Heart right ventricle (tissue), 16 donors: ENCODE results near the gene CYSTM1. TPM values are rescaled to one million over a fixed set of nuclear protein-coding genes. Genes with fewer than 3 reads are reported as not detected.

Experiments used
- ATAC-seq, 8 donors: fragments of 200-7000 bp; cut with Tn5 transposase; one replicate each; pipeline ENCODE4 v1.9.1; 2020; ENCODE audit warnings: mild to moderate bottlenecking in 8 of 8, moderate library complexity in 8 of 8, moderate number of reproducible peaks in 1 of 8
- DNase-seq, 2 donors: peaks; one replicate each; pipeline ENCODE4 v3.0.0-alpha.2; 2020
- H3K27ac ChIP-seq, 10 donors: fragments of 200-600 bp; sonication (generic) in 2 of 10; one replicate each; pipeline versions ENCODE4 v1.5.0 to v1.8.0; 2020 to 2022; ENCODE audit warnings: mild to moderate bottlenecking in 3 of 10
- H3K27me3 ChIP-seq, 7 donors: fragments of 200-600 bp; one replicate each; pipeline ENCODE4 v1.8.0; 2021 to 2022; ENCODE audit warnings: mild to moderate bottlenecking in 2 of 7
- H3K36me3 ChIP-seq, 9 donors: fragments of 200-600 bp; sonication (generic) in 1 of 9; one replicate each; pipeline versions ENCODE4 v1.5.0 to v1.8.0; 2020 to 2022; ENCODE audit warnings: mild to moderate bottlenecking in 2 of 9
- H3K4me1 ChIP-seq, 9 donors: fragments of 200-600 bp; sonication (generic) in 1 of 9; one replicate each; pipeline versions ENCODE4 v1.5.0 to v1.8.0; 2020 to 2022; ENCODE audit warnings: mild to moderate bottlenecking in 4 of 9
- H3K4me3 ChIP-seq, 10 donors: fragments of 200-600 bp; sonication (generic) in 2 of 10; one replicate each; pipeline versions ENCODE4 v1.5.0 to v1.8.0; 2020 to 2022; ENCODE audit warnings: mild to moderate bottlenecking in 7 of 10, moderate library complexity in 2 of 10
- H3K9me3 ChIP-seq, 11 donors: fragments of 200-600 bp in 10 of 11; sonication (generic) in 2 of 11; one replicate each; pipeline versions ENCODE4 v1.5.0 to v1.8.0; 2013 to 2022; ENCODE audit warnings: mild to moderate bottlenecking in 2 of 11, control low read depth in 1 of 11, moderate library complexity in 1 of 11
- WGBS, 2 donors: extraction: QIAGEN DNeasy Blood & Tissue Kit; methylation state at CpG; one replicate each; pipeline ENCODE4 v1.1.7; 2013; ENCODE audit warnings: inconsistent platforms in 1 of 2; 5-methylcytosine and 5-hydroxymethylcytosine counted together
- intact Hi-C, 10 donors: fragments of 100-400 bp; cut with DNase I; formaldehyde crosslinking; loops; one replicate each; pipeline versions ENCODE4 v1.11.1 to v1.14.2; 2022
- polyA plus RNA-seq, 2 donors: library from polyadenylated mRNA; stranded (reverse); fragments of 200-250 nt; gene quantifications; one replicate each; pipeline ENCODE4 v1.2.3, GENCODE V29; 2013
- total RNA-seq, 10 donors: library from RNA; stranded (reverse); fragmentation: NEBNext Ultra II Directional in 3 of 10; extraction: Animal tissue kit (Norgen Biotek cat#: 25700) in 3 of 10; gene quantifications; one replicate each; pipeline versions ENCODE4 v1.2.1 to v1.2.4, GENCODE V29; 2021 to 2023
- TF ChIP-seq, protein P1 (sequence below), 9 donors: fragments of 200-600 bp; sonication (generic) in 2 of 9; IDR thresholded peaks; one replicate each; pipeline versions ENCODE4 v1.5.0 to v1.8.0; 2021 to 2022; ENCODE audit warnings: antibody characterized with exemption in 9 of 9, mild to moderate bottlenecking in 5 of 9, moderate library complexity in 1 of 9
- donor health status: Arrhythmogenic right ventricular cardiomyopathy.
- donor health status: ischemic (EF 13 %, LVEDD 7.1; RV severe dilation, severe dysfunction).
- donor health status: healthy with polysubstance abuse.
- donor health status: DM: no; HTN: yes; CAD: no.
- donor health status: DM: no; HTN: no; CAD: no.
- donor health status: ischemic (EF 25% LVEDD 6.9; RV normal size, moderate dysfunction).
- donor health status: ischemic (EF 25% LVEDD 5.7; RV mildly dilated, moderate dysfunction).
- donor health status: healthy.
- donor health status: DM: yes; HTN: yes; CAD: no.
- donor health status: Ischemic cardiomyopathy.
- donor health status: ischemic (EF 35%, LVEDD 5.7; RV mildly dilated, moderate dysfunction).
- donor health status: nonischemic (EF 11% LVEDD 7.7; RV severe dilation, severe dysfunction).
- donor health status: DM: yes; HTN: yes; CAD: no.
- donor health status: PGD.
- donor health status: ischemic (EF 29% LVEDD 5.4; RV normal size, mild dysfunction).
- donor health status: nonischemic (EF 23%, LVEDD 6.1; RV moderate dilation, normal function).

CYSTM1 gene
- total and polyA plus RNA-seq, 12 donors: 45.0 to 217 (median 95.3) TPM

DNA sequence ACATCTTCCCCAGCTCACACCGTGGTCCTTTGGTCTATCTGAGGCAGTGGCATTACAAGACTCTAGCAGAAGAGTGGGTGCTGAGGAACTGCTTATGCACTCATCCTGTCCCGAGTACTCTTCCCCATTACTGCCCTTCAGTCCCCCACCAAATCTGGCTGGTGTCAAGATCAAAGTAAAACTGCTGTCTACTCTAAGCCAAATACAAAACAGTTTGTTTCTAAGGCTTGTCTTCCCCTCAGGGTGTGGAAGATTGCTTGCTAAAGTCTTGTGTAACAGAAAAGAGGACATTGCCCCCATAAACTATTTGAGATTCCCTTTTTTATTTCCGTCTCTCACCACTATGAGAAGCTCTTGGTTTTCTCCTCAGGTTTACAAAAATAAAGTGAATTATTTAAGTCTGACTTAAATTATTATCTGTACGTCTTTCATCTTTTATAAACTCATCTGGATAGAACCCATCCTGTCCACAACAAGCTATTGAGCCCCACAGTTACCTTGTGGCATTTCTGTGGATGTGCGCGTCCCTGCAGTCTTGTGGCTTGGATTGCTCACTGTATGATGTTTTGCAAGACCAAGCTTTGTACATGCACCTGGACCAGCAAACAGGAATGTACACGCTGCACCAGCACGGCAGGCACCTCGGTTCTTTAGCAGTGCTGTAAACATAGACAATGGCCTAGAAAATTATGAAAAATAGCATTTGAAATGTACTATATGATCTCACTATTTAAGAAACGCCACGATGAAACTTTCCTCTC lies 61.0 kb downstream of the CYSTM1 start:
- TF ChIP-seq, protein P1, sequence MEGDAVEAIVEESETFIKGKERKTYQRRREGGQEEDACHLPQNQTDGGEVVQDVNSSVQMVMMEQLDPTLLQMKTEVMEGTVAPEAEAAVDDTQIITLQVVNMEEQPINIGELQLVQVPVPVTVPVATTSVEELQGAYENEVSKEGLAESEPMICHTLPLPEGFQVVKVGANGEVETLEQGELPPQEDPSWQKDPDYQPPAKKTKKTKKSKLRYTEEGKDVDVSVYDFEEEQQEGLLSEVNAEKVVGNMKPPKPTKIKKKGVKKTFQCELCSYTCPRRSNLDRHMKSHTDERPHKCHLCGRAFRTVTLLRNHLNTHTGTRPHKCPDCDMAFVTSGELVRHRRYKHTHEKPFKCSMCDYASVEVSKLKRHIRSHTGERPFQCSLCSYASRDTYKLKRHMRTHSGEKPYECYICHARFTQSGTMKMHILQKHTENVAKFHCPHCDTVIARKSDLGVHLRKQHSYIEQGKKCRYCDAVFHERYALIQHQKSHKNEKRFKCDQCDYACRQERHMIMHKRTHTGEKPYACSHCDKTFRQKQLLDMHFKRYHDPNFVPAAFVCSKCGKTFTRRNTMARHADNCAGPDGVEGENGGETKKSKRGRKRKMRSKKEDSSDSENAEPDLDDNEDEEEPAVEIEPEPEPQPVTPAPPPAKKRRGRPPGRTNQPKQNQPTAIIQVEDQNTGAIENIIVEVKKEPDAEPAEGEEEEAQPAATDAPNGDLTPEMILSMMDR (IDR thresholded peaks at IDR 0.05): no peak
- Histone ChIP-seq H3K27me3 (no peaks in the 10 kb centered on the region), H3K36me3 (no peaks in the 10 kb centered on the region), H3K9me3 (no peaks in the 10 kb centered on the region), H3K27ac (no peak overlapping the region), H3K4me3 (no peak overlapping the region), H3K4me1 (peaks cover 10 to 51% (median 24%) of the 10 kb centered on the region in 9 donors)
- DNase-seq (no peak), ATAC-seq (no peak)
- intact Hi-C loops: loop anchor here in 5 of 10 donors (5.0 to 10.0 kb wide), 5 partner anchors 51 to 64 kb away; partner anchors contain the start of gene CYSTM1 (in 2 of the 5)
- 80 to 85% methylated on average over 11 of the region's 11 CpGs for WGBS, 2 donors

DNA sequence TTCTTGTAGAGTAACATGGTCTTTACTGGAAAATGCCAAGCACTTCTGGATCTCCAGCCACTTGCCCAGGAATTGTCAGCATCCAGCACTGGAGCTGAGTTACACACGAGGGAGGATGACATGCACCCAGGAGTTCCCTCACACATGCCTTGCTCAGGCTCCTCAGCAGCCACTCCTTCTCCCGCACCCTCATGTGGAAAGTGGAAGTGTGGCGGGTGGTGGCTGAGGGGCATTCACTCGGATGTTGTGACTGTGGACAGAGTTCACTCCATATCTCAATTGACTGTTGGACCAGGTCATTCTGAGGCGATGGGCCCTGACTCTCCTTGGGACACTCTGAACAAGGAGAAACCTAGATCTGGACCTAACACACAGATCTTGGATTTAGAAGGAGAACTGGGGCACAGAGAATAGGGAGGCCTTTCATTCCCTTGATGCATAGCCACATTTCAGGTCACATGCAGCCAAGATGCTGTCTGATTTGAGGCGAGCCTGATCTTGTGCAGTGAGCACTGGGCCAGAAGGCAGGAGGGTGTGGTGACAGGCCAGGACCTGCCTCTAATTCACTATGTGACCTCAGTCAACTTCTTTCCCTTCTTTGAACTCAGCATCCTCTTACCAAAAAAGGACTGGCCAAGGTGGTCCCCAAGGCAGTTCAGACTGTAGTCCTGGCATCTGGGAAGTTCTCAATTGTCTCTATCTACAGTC lies 62.1 kb downstream of the CYSTM1 start:
- Histone ChIP-seq H3K36me3 (no peaks in the 10 kb centered on the region), H3K4me3 (no peak overlapping the region), H3K9me3 (no peaks in the 10 kb centered on the region), H3K4me1 (peaks cover 21 to 62% (median 35%) of the 10 kb centered on the region in 9 donors), H3K27ac (no peak overlapping the region), H3K27me3 (no peaks in the 10 kb centered on the region)
- intact Hi-C loops: loop anchor here in 5 of 10 donors (5.0 to 10.0 kb wide), 5 partner anchors 52 to 65 kb away; partner anchors contain the start of gene CYSTM1 (in 2 of the 5)
- 70 to 72% methylated on average over 6 of the region's 6 CpGs for WGBS, 2 donors
- no peak for DNase-seq
- TF ChIP-seq, protein P1 (IDR thresholded peaks at IDR 0.05): no peak
- no peak for ATAC-seq

DNA sequence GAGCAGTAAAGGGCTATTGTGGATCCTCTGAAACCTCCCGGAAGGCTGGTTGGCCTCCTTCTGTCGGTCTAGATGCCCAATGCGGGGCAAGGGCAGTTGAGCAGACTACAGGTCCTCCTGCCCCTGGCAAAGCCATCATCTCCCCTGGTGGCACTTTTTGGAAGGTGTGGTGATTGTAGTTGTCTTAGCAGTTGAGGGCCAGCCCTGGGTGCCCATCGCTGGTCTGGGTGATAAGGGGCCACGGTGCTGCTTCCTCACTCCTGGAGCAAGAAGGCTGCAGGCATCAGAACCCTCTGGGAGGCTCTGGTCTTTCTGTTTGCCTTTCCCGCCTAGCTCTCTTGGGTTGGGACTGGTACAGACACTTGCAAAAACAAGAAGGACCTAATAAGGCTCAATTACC lies 63.8 kb downstream of the CYSTM1 start:
- H3K27me3 ChIP-seq: no peaks in the 10 kb centered on the region
- H3K36me3 ChIP-seq: peaks cover 0 to 7% (median 0%) of the 10 kb centered on the region in 9 donors
- WGBS, 2 donors: 97% methylated on average over 6 of the region's 6 CpGs
- H3K9me3 ChIP-seq: no peaks in the 10 kb centered on the region
- no peak overlapping the region for H3K27ac ChIP-seq
- DNase-seq (no peak), ATAC-seq (no peak)
- TF ChIP-seq, protein P1 (IDR thresholded peaks at IDR 0.05): no peak
- intact Hi-C loops: loop anchor here in 5 of 10 donors (5.0 to 10.0 kb wide), 5 partner anchors 54 to 66 kb away; partner anchors contain the start of gene CYSTM1 (in 2 of the 5)
- peaks cover 29 to 79% (median 52%) of the 10 kb centered on the region in 9 donors for H3K4me1 ChIP-seq
- no peak overlapping the region for H3K4me3 ChIP-seq

GRCh38 chr5:140239461-140239860 lies 64.5 kb downstream of the CYSTM1 start:
- DNase-seq (no peak), ATAC-seq (no peak)
- 93 to 96% methylated on average over 5 of the region's 5 CpGs for WGBS, 2 donors
- TF ChIP-seq, protein P1 (IDR thresholded peaks at IDR 0.05): no peak
- no peak overlapping the region for H3K4me3 ChIP-seq
- H3K36me3 ChIP-seq: peaks cover 0 to 12% (median 0%) of the 10 kb centered on the region in 9 donors
- intact Hi-C loops: loop anchor here in 5 of 10 donors (5.0 to 10.0 kb wide), 5 partner anchors 55 to 67 kb away; partner anchors contain the start of gene CYSTM1 (in 2 of the 5)
- peaks cover 32 to 80% (median 59%) of the 10 kb centered on the region in 9 donors for H3K4me1 ChIP-seq
- no peaks in the 10 kb centered on the region for H3K9me3 ChIP-seq
- no peaks in the 10 kb centered on the region for H3K27me3 ChIP-seq
- H3K27ac ChIP-seq: peak overlapping the region in 1 of 10 donors; percentile 90
